GM12875 (cell line): ENCODE measurements around the gene PTPRH.

Source experiments
- H3K4me3 ChIP-seq: one replicate; pipeline ENCODE4 v1.5.1; 2011; ENCODE audit warnings: low read depth, low read length, control low read depth
- TF ChIP-seq, protein P1 (sequence below): IDR thresholded peaks from 2 replicates; pipeline ENCODE4 v1.5.1; 2011; ENCODE audit warnings: low read depth, mild to moderate bottlenecking, control low read depth, inconsistent platforms, low read length, moderate library complexity, borderline replicate concordance; ENCODE audit not compliant: insufficient read depth

The PTPRH gene

DNA sequence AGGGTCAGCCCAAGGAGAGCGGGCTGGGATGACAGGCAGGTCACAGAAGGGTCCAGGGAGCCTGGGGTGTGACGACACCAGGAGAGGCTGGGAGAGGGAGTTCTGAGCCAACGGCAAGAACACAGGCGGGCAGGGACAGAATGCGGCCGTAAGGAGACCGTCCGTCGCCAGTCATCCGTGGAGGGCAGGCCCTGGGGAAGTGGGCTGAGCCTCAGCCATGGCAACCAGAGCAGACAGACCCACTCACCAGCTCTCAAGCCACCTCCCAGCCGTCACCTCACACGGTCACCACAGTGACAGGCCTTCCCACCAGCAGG lies 22.9 kb upstream of the PTPRH start:
- H3K4me3 ChIP-seq = no peak overlapping the region
- TF ChIP-seq, protein P1, sequence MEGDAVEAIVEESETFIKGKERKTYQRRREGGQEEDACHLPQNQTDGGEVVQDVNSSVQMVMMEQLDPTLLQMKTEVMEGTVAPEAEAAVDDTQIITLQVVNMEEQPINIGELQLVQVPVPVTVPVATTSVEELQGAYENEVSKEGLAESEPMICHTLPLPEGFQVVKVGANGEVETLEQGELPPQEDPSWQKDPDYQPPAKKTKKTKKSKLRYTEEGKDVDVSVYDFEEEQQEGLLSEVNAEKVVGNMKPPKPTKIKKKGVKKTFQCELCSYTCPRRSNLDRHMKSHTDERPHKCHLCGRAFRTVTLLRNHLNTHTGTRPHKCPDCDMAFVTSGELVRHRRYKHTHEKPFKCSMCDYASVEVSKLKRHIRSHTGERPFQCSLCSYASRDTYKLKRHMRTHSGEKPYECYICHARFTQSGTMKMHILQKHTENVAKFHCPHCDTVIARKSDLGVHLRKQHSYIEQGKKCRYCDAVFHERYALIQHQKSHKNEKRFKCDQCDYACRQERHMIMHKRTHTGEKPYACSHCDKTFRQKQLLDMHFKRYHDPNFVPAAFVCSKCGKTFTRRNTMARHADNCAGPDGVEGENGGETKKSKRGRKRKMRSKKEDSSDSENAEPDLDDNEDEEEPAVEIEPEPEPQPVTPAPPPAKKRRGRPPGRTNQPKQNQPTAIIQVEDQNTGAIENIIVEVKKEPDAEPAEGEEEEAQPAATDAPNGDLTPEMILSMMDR = no peak

DNA sequence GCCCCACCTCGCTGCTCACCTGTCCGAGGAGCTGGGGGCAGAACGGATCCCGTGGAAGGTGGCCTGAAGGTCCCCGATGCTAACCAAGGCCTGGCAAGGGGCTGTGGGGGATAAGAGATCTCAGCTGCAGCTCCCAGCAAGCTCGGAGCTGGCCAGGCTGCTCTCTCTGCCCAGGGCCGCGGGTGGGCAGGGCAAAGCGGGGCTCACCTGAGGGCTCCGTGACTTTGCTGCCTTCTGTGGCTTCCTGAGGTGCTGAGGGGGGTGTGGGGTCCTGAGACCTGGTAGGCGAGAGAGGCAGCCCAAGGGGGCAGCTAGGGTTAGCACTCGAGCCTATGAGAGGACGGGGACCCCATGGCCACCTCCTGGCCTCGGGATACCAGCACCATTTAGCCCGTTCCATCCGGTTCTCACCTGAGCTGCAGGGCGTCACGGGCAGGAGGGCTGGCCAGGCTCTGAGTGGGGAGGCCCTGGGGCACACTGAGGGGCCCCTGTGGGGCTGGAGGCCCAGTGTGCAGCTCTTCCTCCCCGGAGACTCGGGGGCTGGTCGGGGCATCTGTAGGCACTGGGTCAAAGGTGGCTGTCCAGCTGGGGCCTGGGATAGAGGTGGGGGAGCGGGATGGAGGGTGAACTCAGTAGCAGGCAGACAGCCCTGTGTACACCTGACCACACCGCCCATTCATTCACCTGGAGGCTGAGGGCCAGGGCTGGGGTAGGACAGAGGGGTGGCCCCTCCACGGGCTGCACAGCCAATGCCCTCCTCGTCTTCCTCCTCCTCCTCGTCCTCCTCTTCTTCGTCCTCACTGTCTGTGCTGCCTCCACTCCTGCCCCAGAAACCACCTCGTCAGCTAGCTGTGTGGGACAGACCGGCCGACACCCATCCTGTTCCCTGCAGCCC lies 22.3 kb upstream of the PTPRH start:
- TF ChIP-seq, protein P1 = no peak
- H3K4me3 ChIP-seq = no peak overlapping the region

DNA sequence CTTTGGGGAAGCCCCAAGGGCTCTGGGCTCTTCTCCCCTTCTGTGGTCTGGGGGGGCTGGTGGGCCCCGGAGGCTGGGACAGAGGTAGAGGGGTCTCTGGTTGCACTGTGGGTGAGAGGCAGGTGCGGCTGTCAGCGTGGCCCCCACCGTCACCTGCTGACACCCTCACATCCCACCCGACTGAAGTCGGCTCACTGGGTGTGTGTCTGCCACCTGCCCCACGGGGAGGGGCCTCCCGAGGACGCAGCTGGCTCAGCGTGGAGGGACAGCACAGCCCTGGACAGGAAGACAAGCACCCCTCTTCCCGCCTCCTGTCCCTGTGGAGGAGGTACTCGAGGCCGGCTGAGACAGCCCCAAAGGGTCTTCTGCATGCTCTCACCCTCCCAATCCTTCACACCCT lies 21.5 kb upstream of the PTPRH start:
- H3K4me3 ChIP-seq = no peak overlapping the region
- TF ChIP-seq, protein P1 = no peak

DNA sequence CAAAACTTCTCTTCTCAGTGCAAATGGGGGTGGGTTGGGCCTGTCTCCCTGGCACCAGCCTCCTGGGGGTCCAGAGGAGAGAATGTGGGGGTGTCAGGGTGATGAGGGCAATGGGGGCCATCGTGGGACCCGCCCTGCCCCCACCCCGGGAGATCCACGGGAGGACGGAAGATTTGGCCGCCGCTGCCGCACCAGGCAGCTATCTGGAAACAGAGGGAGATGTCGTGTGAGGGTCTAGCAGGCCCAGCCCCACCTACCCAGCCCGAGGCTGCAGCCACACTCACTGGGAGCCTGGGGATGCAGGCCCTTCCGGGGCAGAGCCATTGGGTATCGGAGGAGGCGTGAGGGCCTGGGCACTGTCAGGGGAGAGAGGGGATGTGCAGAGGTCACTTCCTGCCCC lies 21.0 kb upstream of the PTPRH start:
- TF ChIP-seq, protein P1 = no peak
- no peak overlapping the region for H3K4me3 ChIP-seq

DNA sequence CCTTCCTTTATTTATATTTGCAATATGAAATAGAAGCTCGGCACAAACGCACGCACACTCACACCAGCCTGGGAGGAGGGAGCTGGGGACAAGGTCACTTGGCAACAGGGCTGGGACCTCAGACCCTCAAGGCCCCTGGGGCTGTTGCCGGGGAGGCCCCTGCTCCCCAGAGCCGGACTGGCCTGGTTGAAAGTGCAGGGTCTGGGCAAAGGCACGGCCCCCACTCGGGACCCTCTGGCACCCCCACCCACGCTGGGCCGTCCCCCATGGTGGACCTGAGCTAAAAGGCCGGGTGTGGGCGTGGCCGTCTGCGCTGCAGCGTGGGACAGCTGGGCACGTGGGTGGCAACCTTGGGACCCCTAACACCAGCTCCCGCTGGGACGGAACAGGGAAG lies 20.5 kb upstream of the PTPRH start:
- TF ChIP-seq, protein P1 = no peak

DNA sequence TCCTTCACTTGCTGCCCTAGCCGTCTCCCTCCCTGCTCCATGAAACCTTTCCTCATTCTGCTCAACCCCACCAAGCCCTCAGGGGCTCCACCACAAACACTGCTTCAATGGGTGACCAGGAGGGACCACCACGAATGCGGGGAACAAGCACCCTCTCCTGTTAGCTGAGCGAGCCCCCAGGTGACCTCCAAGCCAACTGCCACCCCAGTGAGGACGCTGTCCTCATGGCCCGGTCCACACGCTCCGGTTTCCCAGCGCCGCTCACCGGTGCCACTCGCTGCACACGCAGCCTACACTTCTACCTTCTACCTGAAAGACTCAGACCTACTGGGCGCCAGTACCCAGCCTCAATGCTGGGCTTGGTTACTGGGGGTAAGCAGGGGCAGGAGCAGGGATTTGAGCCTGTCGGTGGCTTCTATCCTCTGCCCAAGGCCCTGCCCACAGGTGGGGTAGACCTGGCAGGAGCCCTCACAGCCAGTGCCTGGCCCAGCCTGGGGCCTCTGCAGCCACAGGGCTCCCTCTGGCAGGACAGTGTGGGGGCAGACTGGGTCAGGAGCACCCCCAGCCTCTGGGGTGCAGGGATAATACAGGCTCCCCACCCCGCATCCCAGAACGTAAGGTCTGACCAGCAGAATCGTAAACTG lies 20.0 kb upstream of the PTPRH start:
- TF ChIP-seq, protein P1 = no peak
- H3K4me3 ChIP-seq = no peak overlapping the region

More for the DNA sequence above, 20.5 kb upstream of the PTPRH start:
- no peak overlapping the region for H3K4me3 ChIP-seq
